LNCaP clone FGC (cell line): ENCODE results near the gene HHAT.

Experiments
- DNase-seq: peaks from one replicate; pipeline ENCODE4 v3.0.0-alpha.2; 2011; ENCODE audit warnings: low read depth
- H3K4me3 ChIP-seq: 2 replicates; pipeline ENCODE4 v1.5.1; 2011; ENCODE audit warnings: mild to moderate bottlenecking, low read depth, low read length, control low read depth
- TF ChIP-seq, protein P1 (sequence below): IDR thresholded peaks from 2 replicates; pipeline ENCODE4 v1.5.1; 2012; ENCODE audit warnings: mild to moderate bottlenecking; ENCODE audit not compliant: control insufficient read depth, insufficient read depth; ENCODE audit errors: extremely low read depth

Gene HHAT

DNA sequence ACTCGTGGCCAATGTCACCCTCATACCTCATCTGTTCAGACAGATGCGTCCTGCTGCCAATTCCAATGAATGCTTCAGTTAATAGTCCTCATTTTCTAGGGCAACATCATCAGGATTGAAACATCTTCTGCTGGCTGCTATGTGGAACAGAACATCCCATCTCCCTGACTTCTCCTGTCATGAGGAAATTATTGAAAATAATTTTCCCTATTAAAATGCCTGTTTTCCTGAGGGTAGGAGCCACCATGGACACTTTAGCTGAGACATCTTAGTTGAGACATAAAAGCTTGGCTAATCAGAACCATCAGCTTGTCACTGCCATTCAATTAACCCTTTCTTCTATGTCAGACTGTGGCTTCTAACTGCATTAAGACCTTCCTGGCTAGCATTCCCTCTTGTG, 396.1 kb downstream of the HHAT start:
- DNase-seq: no peak
- no peak overlapping the region for H3K4me3 ChIP-seq
- TF ChIP-seq, protein P1, sequence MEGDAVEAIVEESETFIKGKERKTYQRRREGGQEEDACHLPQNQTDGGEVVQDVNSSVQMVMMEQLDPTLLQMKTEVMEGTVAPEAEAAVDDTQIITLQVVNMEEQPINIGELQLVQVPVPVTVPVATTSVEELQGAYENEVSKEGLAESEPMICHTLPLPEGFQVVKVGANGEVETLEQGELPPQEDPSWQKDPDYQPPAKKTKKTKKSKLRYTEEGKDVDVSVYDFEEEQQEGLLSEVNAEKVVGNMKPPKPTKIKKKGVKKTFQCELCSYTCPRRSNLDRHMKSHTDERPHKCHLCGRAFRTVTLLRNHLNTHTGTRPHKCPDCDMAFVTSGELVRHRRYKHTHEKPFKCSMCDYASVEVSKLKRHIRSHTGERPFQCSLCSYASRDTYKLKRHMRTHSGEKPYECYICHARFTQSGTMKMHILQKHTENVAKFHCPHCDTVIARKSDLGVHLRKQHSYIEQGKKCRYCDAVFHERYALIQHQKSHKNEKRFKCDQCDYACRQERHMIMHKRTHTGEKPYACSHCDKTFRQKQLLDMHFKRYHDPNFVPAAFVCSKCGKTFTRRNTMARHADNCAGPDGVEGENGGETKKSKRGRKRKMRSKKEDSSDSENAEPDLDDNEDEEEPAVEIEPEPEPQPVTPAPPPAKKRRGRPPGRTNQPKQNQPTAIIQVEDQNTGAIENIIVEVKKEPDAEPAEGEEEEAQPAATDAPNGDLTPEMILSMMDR: no peak
